Fibroblast of skin of right biceps (primary cell): ENCODE data around the gene LARP1.

Experiments
- DNase-seq: peaks from one replicate; pipeline ENCODE4 v3.0.0-alpha.2; 2013

LARP1 gene

DNA sequence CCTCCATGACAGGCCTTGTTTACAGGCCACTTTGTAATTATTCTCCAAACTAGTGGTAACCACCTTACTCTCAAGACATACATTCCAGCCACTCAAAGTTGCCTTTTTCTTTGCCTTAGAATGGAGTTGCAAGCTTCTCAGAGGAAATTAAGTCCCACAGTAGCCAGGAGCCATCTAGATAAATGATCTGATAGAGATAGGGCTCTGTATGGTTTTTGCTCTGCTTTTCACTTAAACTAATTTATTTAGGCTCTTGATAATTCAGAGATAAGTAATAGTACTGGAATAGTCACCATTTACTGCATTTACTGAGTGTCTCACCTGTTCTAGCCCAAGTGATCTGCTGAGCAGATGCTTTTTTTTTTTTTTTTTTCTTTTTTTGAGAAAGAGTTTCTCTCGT lies 7.5 kb downstream of the LARP1 start:
- DNase-seq, result no peak

GRCh38 chr5:154764967-154765366 lies 9.8 kb downstream of the LARP1 start:
- DNase-seq, result no peak

DNA sequence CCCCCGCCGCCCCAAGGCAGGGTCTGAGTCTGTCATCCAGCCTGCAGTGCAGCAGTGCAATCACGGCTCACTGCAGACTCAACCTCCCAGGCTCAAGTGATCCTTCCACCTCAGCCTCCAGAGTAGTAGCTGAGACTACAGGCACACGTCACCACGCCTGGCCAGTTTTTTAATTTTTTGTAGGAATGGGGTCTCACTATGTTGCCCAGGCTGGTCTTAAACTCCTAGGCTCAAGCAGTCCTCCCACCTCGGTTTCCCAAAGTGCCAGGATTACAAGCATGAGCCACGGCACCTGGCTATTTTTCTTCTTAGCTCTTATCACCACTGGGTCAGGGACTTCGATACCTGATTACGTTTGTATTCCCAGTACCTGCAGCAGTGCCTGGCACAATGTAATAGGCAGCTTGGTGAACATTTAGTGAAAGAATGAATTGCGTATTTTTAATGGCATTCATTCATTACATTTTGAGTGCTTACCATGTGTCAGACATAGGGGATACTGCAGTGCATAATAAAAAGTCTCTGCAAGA lies 10.3 kb downstream of the LARP1 start:
- no peak for DNase-seq

DNA sequence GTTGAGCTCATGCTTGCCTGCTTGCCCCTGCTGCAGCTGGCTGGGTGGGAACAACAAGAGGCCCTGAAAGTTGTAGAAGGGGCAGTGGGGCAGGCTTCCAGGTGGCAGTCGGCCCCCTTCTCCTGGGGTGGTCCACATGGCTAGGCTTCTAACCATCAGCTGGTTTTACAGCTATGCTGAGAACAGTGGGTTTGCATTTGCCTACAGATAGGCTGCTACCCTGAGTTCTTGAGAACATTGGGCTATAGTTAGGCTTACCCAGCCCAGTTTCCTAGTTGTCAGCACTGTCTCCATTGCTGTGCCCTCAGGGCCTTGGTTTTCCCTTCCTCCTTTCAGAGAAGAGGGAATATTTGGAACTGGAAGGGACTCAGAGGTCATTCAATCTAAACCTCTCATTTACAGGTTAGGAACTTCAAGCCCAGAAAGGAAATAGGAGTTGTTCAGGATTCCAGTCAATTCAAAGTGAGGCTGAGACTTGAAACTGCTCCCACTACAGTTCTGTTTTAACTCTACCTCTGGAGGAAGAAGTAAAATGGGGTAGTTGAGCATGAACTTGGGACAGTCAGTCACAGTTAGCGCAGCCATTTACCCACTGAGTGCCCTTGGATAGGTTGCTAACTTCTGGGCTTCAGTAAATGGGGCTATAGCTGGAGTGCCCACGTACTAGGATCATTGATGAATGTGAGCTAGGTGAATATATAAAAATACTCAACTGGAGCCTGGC lies 11.5 kb downstream of the LARP1 start:
- no peak for DNase-seq

- no peak for DNase-seq
These were observed 12.4 kb downstream of the LARP1 start for GRCh38 chr5:154767576-154767975.

DNA sequence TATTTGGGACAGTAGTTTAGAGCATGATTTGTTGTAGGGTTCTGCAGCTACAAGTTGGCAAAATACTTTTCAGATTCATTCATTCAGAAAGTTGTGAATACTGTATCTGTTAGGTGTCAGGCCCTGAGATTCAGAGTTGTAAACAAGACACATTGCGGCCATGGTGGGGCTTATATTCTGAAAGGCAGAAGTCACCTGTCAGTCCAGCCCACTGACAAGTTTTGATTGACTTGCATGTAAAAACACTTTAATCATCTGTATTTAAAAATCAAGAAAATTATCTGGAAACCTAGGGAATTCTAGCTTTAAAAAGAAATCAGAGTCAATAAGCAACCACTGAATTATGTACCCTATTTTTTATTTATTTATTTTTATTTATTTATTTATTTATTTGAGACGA lies 13.0 kb downstream of the LARP1 start:
- no peak for DNase-seq

GRCh38 chr5:154770111-154770510 lies 14.9 kb downstream of the LARP1 start:
- DNase-seq, result no peak

DNA sequence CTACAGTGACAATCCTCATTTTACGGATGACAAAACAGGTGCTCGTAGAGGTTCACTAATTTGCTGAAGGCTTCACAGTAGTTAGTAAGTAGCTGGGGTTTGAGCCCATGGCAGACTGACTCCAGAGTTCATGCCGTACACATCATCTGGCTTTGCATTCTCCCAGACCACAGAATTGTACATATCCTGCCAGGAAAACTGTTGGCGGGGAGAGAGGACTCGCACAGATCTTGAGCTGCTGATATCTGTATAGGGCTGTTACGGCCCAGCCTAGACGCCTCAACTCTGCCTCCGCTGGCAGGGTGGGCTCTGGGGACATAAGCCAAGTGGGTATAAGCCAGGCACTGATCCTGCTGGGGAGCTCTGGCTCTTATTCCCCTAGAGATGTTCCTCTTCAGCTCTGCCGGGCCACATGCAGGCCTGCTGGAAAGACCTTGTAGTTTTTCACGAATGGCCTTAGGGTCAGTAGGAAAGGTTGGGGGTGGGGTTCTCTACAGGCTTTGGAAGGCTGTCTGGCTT lies 16.3 kb downstream of the LARP1 start:
- DNase-seq, result peak; percentile 91

DNA sequence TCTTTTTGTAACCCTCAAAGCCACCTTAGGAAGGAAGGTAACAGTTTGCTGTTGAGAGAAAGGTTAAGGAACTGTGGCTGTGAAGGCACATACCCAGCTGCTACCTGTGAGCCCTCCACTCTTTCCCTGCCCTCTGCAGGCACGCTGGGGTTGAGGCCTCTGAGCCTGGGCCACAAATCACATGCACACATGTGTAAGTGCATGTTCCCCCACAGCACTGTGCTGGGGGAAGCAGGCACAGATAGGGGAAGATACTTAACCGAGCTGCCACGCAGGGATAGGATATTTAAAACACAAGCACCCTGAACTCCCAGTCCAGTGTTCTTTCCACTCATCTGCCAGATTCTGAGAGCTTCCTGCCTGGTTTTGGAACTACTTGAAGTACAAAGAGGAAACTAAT lies 18.1 kb downstream of the LARP1 start:
- no peak for DNase-seq

DNA sequence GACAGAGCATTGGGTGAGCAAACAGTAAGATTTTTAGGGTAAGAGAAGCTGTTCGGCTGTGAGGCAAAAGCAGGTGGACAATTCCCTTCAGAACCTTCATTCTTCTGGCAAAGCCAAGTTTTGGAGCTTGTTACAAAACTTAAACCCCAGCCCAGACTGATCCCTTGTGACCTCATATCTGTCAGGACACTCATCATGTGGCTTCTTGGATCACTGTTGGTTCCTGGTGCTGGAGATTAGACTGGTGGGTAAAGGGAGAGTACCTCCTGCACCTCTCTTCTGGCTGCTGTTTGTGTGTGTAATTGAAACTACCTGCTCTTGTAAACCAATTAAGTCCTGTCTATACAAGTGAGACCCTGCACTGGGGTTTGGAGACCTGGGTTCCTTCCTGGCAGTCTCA lies 21.0 kb downstream of the LARP1 start:
- no peak for DNase-seq

DNA sequence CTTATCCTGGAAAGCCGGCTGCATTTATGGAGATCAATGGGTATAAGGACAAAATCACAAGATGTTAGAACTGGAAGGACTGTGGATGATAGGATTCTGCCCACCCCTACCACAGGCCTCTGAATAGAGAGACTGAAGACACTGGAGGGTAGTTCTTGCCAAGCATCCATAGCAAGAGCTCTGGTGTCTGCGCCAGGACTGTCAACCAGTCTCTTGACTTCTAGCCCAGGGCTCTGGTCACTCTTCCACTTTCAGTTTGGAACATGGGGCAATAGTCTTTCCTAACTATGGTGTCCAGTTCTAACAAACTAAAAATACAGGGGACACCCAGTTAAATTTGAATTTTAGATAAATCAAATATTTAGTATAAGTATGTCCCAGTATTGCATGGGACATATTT lies 23.4 kb downstream of the LARP1 start:
- DNase-seq, result no peak

- peak; percentile 87 for DNase-seq
These were observed 23.9 kb downstream of the LARP1 start for GRCh38 chr5:154779105-154779504.

DNA sequence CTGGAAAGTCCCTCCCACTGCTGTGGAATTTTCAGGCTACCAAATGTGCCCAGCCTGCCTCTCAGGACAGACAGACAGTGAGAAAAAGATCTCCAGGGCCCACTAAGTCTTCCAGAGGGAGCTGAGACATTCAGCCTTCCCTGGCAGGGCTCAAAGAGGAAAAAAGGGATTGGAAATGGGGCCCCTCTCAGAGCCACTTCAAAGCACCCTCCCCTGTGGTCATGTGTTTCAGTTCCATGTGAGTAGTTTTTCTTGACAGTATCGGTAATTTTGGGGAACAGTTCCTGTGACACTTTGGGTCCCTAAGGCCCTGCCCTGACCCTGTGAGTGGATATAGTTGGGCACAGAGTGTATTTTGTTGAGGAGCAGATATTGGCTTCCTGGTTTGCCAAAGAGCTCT lies 25.0 kb downstream of the LARP1 start:
- no peak for DNase-seq

DNA sequence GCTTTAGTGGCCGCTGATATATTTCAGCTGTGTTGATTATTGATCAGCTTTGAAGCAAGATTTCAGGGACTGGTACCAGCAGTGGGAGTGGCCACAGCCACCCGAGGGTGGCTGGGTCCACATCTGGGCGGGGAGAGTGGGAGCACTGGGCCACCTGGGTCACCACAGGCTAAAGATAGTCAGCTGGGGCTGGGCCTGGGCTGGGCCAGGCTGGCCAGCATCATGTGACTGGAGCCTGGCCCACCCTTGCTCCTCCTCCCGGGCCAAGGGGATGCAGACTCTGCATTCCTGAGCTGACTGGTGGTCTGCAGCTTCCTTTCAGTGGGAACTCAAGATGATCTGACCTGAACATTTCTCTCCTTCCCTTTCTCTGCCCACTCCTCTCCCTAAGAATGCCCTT lies 27.1 kb downstream of the LARP1 start:
- DNase-seq, result no peak

GRCh38 chr5:154782812-154783592 lies 27.8 kb downstream of the LARP1 start:
- DNase-seq, result no peak

DNA sequence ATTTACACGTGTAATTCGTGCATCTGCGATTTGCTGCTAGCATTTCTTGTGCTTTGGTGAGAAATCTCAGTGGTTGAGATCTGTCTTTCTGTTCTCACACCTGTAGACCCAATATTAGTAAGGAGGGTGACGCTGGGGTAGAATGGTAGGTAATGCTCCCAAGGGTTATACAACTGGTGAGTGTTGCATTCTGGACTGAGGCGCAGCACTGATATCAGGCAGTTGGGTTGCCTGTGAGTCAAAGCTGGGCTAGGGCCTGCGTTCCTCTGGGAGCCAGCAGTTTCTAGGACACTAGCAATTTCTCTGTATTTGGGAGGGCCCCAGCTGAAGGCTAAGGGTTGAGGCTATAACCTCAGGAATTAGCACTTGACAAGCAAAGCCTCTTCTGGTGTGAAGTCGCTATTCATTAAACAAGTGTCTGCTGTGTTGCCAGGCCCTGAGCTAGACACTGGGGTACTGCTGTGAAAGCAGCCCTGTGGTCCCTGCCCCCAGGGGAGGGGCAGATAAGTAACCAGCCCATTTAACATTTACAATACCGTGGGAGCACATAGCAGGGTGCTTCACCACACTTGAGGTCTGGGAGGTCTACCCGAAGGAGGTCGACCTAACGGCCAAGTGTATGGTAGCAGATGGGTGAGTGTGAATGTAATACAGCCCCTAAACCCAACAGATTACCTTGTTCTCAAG lies 28.7 kb downstream of the LARP1 start:
- DNase-seq, result no peak

GRCh38 chr5:154784856-154785255 lies 29.7 kb downstream of the LARP1 start:
- no peak for DNase-seq

DNA sequence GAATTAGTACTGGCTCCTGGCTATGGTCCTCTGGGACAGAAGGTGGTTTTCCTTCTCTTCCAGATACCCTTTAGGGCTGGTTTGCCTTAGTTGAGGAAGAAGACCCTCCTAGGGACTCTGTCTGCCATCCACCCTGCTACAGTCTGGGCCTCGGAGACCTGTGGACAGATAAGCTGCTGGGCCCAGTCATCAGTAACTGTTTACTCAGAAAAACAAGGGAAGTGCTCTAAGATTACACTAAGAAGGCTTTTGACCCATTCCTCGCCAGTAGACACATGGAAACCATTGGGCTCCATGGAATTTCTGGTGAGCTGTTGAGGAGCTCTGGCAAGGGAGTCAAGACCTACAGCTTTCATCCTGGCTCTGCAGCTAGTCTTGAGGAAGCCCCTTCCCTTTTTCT lies 31.2 kb downstream of the LARP1 start:
- no peak for DNase-seq

GRCh38 chr5:154788212-154788611 lies 33.0 kb downstream of the LARP1 start:
- no peak for DNase-seq

DNA sequence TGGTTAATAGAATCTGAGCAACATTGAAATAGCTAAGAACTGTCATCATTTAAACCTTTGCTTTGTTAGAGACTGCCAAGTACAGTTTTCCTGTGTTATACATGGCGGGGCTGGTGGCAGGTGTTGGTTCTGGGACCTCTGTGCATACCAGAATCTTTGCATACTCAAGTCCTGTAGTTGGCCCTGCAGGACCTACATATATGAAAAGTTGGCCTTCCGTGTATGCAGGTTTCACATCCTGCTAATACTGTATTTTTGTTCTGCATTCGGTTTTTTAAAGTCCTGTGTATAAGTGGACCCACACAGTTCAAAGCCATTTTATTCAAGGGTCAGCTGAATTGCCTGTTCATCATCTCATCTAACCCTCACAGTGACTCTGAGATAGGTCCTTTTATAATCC lies 36.4 kb downstream of the LARP1 start:
- DNase-seq, result no peak

- DNase-seq, result no peak
These were observed 38.7 kb downstream of the LARP1 start for GRCh38 chr5:154793599-154794524.

- peak; percentile 19 for DNase-seq
These were observed 39.5 kb downstream of the LARP1 start for GRCh38 chr5:154794525-154795234.
